B cell (primary cell): ENCODE data around the gene DNAJC1.

ENCODE experiments used
- CTCF ChIP-seq: fragments of 200-600 bp; IDR thresholded peaks from one replicate; pipeline ENCODE4 v1.8.0; 2022; ENCODE audit warnings: antibody characterized with exemption, mild to moderate bottlenecking
- EZH2 ChIP-seq: IDR thresholded peaks from 2 replicates; pipeline ENCODE4 v1.6.1; 2012; ENCODE audit warnings: borderline replicate concordance, low read depth, mild to moderate bottlenecking, moderate library complexity, low read length; ENCODE audit not compliant: insufficient read depth, poor library complexity, severe bottlenecking

- TF ChIP-seq CTCF (no peak), EZH2 (no peak)
These were observed 22.8 kb downstream of the DNAJC1 start for GRCh38 chr10:21980691-21981090.
